ENCODE results near the gene TBX1. TPM values are rescaled to one million over a fixed set of nuclear protein-coding genes. Genes with fewer than 3 reads are reported as not detected.

TBX1 gene
- polyA plus RNA-seq, 5 donors: 6.9 to 16.8 (median 8.5) TPM

DNA sequence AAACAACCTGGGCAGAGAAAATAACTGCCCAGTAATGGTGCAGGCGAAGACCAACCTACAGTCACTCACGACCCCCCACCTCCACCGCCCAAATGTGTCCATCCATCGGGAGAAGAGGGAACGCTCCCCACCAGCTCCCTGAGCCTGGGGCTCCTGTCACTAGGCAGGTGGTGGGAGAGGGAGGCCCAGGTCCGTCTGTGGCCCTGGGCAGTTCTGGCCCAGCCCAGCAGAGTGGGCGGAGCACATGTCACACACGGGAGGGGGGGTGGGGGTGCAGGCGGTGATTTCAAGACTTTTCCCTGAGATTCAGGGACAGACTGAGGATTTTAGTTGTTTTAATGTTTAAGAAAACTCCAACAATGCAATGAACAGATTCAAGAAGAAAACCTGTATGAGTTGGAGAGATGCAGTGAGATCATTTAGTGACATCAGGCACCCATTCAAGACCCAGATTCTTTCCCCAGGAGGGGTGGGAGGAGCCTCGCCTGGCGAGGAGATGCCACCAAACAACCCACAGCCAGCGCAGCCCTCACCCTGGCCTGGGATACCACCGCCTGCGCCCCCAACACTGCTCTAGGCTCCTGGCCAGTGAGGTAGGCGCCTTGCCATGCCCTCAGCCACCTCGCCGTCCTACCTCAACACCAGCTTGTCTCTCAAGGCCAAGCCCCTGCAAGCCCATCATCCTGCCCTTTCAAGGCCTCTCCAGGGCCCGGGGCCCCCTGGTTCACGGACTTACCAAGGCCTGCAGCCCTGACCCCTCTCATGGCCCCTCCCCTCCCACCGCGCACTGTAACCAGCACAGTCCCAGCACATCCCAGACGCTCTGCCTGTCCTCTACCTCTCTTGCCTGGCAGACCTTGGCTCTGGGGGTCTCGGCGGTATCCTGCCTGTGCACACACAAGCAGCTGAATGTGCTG, 36.8 kb downstream of the TBX1 start:
- DNase-seq: no peak

DNA sequence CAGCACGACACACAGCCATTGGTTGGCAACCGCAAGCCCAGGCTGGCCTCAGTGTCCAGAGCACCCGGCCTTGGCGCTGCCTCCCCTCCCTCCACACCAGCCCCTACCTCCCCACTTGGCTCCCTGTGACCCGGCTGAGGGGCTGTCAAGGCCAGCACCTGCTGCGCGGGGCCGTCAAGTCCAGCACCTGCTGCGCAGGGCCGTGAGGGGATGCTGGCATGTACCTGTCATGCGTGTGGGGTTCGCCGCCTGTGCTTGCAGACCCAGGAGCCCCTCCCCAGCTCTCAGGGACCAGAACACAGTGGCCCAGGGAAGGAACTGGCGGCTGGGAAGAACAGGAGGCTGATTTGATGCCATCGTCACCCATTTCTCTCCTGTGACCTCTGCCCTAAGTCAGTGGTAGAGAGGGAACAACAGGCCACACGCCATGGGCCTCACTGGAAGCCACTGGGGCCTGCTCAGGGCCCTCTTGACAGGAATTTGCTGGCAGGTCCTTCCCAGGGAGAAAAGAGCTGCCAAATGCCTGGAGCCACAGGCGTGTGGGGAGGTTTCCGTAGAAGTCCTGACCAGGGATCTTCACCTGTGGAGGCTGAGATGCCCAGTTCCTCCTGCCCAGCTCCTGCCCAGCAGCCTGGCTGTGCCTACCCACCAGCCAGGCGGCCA, 37.6 kb downstream of the TBX1 start:
- DNase-seq: no peak

DNA sequence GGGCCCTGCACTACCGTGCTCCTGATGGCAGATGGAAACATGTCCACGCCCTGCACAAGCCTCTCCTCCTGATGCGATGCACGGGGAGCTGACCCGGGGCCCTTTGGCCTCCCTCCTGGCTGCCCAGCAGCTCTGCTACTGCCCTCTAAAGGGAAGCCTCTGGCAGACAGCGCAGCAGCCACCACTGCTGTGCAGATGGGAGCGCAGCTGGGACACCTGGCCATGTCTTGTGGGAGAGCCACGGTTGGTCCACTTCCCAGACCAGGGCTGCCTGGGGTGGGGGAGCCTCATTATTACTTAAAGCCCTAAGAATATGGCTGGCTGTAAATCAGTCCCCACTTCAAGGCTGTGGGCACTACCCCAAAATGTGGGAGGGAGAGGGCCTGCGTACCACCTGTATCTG, 38.3 kb downstream of the TBX1 start:
- DNase-seq: no peak

DNA sequence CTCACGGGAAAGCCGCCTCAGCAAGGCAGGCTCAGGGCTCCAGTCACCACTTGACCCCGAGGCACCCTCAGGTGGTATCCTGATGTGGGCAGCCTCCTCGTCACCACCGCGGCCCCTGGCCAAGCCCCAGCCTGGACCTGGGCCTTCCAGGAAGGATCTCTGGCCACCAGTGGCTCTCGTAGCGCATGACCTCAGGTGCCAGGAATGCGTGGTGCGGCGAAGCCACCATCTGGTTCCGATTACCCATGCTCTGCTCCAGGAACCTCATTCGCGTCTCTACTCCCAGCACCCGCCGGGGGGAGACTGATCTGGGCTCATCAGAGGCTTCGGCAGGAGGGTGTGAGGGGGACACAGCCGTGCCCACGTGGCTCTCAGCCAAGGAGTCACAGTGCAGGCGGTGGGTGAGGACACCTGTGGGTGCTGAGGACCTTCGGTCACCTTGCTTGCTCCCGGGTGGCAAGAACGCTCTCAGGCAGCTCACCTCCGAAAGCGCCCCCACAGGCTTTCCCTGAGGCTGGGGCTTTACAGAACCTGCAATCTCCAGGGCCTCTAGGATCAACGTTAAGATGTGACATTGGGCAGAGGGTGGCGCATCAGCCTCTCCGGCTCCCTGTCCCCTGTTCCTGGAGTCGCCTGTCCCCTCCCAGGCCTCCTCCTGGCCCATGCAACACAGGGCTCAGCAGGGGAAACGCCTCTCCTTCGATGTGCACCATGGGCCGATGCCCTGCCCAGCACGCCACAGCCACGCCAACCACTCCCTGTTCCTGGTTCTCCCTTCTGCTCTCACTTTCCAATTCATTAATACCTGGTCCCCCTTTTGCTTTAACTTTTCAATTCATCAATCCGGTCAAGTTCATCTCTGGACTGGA, 39.0 kb downstream of the TBX1 start:
- no peak for DNase-seq

DNA sequence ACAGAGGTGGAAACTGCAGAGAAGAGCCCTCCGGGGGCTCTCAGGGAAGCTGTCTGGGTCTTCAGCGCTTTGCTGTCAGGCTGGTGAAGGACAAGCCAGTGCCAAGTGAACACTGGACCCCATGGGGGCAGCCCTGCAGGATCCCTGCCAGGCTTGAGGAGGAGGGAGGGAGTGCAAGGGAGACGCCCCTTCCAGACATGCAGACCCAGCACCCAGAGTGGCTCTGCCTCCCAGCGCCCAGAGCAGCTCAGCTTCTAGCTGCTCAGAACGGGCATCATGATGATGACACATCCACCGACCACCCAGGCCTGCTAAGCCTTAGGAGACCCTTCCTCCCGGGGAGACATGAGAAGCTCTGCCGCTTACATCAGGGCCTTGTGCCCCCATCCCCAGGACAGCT, 39.7 kb downstream of the TBX1 start:
- no peak for DNase-seq

DNA sequence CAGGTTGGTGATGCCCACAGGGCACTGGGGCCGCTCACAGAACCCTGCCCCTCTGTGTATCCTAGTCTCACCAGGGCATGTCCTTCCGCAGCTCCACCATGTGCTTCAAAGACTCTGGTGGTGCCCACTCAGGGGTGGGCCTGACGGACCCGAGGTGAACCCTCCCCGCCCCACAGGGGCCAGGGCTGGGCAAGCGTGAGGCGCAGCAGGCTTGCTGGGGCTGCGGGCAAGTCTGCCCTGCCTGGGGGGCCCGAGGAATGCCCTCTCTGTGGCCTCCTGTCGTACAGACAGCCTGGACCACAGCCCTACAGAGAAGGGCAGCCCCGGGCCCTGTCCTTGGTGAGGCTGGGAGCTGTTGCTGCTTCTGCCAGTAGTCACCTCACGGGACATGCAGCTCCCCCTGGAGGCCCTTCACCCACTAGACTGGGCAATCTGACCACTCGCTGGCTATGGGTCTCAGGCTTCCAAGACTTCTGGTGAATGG, 40.2 kb downstream of the TBX1 start:
- no peak for DNase-seq

DNA sequence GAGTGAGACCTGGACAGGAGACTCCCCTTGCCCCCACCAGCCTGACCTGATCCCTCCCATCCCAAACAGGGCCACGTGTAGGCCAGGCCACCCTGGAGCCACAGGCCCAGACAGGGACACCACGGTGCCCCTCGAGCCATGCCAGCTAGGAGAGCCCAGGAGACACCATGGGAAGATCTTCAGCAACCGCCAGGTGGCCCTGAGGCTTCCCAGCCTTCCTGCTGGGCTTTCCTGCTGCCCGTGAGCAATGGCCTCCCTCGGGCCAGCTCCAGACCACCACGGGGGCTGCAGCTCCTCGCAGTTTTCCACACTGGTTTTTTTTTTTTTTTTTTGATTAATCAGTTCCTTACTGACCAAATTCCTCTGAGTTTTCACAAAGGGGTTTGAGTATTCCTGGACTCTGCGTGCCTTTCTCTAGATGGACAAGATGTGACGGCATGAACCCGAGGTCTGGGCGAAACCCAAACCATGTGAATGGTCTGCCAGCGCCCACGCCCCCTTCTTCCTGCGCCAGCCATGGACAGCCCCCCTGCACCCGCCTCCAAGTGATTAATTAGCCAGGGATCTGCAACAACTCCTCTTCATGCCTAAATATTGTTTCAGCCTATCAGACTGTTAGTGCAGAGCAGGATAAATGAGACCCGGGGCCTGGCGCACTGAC, 40.9 kb downstream of the TBX1 start:
- DNase-seq: no peak

DNA sequence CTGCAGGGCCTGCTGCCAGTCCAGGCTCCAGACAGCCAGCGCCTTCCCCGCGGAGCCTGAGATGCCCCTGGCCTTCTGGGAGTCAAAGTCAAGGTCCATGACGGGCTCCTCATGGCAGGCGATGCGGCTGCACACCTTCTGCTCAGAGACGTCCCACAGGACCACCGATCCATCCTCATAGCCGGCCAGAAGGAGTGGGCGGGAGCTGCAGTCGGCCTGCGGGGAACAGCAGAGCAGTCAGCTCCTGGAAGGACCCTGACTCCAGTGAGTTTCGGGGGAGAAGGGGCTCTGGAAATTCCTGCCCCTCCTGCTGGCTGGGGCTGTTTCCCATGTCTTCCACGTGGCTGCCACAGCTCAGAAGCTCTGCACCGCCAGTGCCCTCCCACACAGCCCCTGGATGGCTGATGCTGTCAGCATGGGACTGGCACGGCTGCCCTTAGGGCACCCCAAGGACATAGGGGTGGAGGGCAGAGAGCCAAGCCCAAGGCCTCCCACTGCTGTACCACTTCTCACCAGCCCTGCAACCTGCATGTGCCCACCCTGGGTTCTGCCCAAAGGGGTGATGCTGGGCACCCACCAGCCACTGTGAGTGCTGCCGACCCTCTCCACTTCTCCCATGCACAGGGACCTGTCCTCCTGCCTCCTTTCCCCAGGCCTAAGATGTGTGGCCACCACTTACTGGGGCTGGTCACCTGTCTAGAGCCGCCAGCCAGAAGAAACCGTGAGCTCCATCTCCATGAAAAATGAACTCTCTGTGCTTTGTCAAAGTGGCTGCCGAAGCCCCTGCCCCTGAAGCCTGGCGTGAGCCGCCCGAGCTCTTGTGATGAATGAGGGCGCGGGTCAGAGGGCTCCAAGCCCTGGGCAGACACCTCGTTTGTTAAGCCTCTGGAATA, 41.7 kb downstream of the TBX1 start:
- DNase-seq: no peak

DNA sequence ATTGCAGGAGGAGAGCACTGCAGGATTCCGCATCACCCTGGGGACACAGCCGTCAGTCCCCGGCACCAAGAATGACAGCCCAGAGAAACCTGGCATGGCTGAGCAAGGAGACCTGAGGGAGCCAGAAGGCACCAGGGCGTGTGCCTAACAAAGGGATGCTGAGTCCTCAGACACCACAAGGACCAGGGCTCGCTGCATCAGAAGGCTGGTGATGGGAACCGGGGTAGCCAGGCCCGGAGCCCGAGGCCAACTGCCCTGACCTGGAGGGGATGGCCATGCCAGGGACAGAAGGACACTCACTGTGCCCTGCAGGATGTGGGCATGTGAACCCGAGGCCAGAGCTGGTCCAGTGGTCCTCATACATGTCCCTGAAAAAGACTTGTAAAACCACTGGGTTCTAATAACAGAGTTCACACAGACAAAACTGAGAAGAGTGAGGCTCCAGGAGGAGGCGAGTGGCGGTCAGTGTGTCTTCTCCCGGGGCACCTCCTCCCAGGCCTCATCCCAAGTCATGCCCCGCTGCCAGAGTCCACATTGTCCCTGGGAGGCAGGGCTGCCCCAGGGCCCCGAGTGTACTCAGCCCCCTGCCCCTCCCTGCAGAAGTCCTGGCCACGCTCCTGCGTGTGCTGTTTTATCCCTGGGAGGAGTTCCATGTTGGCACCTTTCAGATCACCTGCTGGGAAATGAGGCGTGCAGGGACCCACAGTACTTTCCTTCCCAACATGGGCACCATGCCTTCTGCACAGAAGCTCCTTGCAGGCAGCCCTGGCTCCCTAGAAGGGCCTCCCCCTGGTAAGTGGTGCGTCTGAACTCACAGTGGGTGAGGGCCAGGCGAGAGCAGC, 42.5 kb downstream of the TBX1 start:
- no peak for DNase-seq

DNA sequence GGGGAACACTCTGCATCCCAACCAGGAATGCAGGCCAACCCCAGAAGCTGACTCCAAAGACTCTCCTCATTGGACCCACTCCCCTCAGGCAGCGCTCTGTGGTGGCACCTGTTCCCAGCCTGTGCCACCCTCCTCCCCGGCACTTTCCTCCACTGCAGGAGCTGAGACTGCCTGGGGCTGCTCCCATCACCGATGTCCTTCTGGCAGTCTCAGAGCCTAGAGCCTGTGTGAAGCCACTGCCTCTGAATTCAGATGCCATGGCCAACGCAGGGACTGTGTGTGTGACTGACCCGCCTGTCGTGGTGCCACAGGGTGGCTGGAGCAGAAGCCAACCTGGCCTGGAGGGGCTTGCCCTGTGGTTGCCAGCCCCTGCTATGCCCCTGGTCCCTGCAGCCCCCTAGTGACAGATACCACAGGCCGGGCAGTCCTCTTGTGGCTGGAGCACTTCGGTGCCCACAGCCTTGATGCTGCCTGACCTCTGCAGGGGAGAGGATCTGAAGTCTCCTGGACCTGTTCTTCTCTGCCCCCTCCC, 43.2 kb downstream of the TBX1 start:
- no peak for DNase-seq

DNA sequence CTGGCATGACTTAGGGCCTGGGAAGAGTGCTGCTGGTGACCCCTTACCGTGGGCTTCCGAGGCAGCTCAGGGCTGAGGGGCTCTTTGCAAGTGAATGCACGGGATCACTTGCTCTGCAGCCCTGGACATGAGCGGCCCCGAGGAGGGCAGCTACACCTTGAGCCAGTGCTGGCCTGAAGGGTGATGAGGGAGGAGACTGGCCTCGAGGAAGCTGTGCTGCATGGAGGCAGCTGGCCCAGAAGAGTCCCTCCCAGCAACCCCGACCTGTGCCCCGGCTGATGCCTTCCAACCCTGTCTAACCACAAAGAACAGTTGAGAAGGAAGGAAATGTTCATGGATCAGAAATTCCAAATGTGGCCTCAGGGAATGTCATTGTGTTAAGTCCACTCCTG, 45.2 kb downstream of the TBX1 start:
- DNase-seq: no peak

DNA sequence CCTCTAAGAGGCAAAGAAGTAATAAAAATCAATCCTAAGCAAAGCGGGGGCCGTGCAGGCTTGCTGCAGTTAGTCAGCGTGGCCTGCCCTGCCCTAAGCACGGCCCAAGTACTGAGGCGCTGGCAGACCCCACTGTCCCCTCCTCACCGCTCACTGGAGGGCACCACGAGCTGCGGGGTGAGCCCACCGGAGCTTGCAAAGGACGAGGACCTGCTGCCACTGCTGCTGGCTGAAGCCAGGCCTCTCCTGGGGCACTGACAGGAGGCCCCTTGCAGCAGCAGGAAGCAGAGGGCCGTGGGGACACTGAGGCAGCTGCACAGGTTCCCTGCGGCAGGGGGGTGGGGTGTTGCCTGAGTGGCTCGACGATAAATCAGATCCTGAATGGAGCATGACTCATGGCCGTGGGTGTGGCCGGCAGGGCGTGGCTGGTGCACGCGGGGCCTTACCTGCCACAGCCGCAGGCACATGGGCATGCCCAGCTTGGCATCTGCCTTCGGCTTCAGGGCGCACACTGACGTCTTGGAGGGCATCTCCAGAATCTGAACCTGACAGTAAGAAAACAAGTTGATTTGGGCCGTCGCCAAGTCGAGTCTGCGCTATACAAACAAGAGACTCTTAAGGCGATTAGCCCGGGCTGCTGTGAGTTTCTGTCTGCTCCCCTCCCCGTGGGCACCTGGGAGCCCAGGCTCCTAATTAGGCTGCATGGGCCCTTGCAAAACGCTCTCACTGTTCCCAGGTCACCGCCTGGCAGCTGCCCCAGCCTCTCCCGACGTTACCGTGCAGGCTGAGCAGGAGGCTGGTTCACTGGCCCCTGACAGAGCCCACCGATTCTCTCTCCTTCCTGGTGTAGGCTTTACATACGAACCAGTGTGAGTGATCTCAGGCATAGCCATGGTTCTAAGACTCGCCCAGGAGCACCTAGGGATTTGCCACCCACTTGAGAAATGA, 45.9 kb downstream of the TBX1 start:
- DNase-seq: peak; percentile 16 to 34

DNA sequence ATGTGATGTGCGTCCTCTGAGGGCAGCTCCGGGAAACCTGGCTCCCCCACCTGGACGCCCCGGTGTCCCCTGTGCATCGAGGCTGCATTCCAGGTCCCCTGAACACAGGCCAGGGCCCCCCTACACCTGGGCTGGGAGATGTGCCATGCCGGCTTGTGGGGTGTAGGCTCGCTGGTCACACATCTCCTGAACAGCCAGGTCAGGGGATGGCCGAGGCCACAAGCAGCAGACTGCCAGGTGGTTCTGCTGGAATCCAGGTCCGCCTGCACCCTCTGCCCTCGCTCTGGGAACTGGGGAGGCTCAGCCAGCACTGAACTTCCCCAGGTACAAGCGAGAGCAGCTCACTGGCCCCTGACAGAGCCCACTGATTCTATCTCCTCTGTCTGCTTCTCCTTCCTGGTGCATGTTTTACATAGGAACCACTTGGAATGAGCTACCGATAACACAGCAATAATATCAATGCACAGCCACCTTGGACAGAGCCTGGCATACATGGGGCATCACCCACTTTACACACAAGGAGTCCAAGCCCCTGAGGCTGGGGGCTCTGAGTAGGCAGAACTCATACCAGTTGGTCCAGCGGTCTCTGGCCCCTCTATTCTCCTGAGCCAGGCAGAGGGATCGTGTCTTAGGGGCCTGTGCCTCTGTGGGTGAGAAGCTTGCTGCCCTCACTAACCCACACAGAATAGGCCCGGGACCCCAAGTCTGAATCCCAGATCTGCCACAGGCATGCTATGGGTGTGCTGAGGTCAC, 46.8 kb downstream of the TBX1 start:
- DNase-seq: no peak

DNA sequence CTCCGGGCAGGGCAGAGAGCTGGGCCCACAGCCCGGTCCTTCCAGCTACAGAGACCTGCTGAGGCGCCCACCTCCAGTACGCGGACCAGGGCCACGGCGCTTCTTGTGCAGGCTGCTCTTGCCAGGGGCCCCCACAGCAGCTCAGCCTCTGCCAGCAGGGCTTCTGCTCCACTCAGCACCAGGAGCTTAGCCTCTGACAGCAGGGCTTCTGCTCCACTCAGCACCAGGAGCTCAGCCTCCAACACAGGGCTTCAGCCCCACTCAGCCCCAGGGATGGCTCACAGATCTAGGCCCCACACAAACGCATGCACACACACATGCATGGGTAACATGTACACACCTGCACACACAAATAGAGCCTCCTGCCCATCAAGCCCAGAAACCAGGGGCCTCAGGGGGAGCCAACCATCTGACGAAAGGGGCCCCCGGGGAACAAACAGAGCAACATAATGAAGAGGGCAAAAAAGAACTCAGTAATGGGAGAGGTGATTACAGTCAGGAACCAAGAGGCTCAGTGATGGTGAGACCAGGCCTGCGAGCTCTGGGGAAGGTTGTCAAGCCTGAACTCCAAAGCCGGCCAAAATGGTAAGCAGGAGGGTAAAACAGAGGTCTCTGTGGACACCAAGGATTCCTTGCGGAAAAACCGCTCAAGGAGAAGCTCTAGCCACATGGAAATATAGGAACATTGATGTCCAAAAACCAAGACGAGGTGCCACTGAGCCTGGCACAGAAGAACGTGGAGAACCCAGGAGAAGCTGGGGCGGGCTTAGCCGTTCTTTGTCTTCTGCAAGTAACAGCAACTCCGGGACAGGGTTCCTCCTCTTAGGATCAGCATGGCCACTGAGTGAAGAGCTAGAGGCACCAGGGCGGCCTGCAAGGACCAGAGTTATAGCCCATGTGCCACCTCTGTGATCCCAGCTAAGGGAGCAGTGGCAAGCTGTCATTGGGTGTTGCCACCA, 47.6 kb downstream of the TBX1 start:
- no peak for DNase-seq

DNA sequence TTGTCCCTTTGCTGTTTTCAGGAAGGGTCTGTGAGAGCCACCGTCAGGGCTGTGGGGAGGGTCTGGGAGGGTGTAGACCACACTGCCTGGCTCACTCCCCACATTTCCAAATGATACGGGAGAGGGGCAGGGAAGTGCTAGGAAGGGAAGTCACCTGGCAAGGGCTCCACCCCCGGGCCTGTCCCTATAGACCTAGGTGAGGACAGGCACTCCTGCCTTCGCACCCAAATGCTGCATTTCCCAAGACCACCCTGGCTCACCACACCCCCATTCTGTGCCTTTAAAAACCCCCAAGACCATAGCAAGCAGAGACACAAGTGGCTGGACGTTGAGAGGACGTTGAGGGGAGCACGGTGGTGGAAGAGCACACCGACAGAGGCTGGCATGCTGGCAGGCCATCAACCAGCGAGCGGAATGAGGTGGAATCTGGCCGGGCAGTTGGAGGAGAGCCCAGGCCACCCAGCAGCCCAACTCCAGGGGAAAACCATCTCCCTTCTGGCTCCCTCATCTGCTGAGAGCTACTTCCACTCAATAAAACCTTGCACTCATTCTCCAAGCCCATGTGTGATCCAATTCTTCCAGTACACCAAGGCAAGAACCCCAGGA, 48.4 kb downstream of the TBX1 start:
- DNase-seq: no peak

DNA sequence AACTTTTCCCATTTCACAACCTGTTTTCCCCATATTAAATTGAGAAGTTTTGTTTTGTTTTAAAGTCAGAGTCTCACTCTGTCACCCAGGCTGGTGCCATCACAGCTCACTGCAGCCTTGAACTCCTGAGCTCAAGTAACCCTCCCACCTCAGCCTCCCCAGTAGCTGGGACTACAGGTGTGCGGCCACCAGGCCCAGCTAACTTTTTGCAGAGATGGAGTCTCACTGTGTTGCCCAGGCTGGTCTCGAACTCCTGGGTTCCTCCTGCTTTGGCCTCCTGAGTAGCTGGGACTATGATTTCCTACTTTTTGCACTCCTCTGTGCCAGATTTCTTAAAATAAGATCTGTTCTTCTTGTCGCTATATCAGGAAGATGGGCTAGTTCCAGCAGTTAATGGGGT, 49.2 kb downstream of the TBX1 start:
- DNase-seq: no peak
